GM19035 (cell line): ENCODE data around the gene THBS2.
"Not testable (repeated sequence)": the region's sequence is repeated elsewhere in the genome, so short reads cannot be mapped to it uniquely, and the experiment has no call there.

Experiments
- ATAC-seq: cut with Tn5 transposase; IDR thresholded peaks from one replicate; pipeline ENCODE4 v1.9.1; 2021; ENCODE audit not compliant: unreplicated experiment

Gene THBS2

GRCh38 chr6:169188051-169188470 lies 65.6 kb downstream of the THBS2 start:
- ATAC-seq: no peak

DNA sequence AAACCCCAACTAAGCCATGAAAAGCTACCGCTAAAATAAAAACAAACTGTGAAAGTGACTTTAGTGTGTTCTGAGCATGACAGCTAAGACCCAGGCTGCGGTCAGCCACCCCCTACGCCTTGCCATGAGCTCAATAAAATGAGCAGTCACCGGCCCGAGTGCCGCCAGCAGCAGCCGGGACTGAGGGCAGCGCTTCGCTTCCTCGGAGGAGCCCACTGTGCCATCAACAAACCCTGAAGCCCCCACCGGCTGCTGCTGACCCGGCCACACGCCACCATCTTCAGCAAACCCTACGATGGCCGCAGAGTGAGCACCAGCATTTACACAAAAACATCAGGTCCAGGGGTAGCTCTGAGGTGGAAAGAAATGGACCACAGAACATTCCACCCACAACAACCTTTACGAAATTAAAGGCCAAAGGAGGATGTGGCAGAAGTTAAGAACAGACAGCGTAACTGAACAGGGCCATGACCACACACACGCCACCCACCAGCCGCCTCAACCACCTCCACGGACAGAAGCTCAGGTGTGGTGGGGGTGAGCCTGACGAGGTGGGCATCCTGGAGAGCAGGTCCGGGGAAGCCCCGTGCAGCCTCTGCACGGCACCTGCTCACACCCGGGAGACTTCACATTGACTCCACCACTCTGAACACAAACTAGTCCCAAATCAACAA lies 67.0 kb downstream of the THBS2 start:
- ATAC-seq: no peak

DNA sequence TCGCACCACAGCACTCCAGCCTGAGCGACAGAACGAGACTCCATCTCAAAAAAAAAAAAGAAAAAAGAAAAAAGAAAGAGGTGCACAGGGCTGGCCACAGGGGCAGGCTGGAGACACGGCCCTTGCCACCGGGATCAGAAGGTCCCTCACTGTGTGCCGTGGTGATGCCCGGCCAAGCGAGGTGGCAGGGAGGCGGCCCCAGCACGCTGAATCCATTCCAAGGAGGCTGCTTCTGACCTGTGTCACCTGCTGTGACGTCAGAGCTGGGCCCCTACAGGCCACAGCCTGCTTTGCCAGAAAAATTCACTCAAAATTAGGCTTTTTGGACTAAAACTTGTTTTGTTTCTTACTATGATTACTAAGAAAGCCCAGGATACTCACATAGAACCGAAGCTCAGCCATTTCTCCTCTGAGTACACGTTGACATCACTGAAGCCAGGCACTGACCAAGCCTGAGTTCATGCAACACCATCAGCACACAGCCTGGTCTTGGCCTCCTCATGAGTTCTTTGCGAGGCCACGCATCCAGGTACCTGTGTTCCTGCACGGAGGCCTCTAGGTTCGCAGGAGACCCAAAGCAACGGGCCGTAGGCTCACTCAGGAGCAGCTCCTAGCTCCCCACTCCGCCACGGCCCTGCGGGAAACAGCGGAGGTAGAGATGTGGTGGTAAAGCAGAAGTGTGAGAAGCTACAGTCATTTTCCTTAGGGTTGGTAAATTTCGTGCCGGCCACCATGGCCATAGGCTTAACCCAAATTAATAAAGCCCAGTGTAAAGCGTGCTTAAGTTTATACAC lies 67.8 kb downstream of the THBS2 start:
- ATAC-seq: no peak

DNA sequence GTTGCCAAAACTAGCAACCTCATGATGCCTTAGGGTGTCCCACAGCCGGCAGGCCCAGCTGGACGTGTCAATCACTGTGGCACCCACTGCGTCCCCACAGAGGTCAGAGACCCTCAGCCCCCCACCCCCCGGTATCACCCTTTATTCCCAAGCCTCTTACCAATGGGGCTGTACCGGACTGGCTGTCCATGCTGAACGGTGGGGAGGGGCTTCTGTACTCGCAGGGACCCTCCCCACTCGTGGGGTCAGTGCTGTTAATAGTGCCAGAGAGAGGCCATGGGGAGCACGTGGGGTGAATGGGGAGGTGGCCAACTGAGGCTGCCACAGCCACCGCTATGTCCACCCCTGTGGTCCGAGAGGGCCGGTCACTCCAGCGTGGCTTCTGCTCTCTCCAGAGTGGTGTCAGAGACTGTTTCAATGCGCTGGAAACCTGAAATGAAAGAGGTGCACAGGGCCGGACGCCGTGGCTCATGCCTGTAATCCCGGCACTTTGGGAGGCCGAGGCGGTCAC lies 68.6 kb downstream of the THBS2 start:
- ATAC-seq: no peak

- no peak for ATAC-seq
These were observed 69.2 kb downstream of the THBS2 start for GRCh38 chr6:169184419-169184818.

DNA sequence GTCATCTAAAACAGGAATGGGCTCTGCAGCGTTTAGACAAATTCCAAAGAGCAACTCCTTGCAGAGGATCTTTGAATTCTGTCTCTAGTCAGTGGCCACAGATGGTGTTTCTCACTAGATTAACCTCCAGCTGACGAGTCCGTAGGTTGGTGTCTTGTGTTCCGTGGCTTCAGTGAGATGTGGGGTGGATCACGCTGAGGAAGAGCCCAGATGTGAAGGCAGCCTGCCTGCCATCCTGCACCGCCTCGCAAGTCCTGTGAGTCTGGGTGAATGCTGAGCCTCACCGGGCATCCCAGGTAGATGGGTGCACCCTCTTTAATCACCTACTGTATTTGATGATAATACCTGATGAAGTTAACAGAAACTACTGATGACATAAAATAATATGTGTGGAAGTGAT lies 70.4 kb downstream of the THBS2 start:
- no peak for ATAC-seq

DNA sequence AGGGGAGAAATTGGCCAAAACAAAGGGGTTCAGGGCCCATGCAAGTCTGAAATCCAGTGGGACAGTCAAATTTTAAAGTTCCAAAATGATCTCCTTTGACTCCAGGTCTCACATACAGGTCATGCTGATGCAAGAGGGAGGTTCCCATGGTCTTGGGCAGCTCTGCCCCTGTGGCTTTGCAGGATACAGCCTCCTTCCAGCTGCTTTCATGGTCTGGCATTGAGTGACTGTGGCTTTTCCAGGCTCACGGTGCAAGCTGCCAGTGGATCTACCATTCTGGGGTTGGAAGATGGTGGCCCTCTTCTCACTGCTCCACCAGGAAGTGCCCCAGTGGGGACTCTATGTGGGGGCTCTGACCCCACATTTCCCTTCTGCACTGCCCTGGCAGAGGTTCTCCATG lies 73.8 kb downstream of the THBS2 start:
- ATAC-seq: not testable (repeated sequence)

DNA sequence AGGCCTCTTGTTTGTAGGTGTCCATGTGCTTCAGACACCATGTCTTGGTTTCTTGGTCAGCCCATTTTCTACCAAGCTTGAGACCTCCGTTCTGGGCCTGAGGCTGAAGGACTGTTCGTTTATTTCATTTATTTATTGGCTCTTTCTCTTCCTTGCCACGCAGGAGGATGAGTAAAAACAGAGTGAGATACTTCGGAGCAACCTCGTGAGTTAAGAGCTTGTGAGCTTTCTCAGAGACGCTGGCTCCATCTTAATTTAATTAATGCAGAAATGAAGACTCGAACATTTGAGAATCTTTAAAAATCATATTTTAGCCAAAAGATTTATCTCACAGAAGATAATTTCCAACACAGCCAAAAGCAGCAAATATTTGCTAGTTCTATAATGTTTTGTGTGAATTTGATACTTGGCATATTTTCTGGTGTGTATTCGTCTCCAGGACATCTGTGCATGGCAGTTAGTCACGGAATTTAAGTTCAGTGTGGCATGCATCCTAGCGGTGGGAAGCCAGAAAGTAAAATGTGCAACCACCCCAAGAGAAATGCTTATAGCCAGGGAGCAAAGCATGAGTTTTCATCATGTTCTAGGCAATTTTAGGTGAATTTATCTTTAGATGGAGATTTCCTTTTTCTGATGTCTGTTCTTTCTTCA lies 76.0 kb downstream of the THBS2 start:
- no peak for ATAC-seq

- no peak for ATAC-seq
These were observed 77.2 kb downstream of the THBS2 start for GRCh38 chr6:169176361-169176991.

- no peak for ATAC-seq
These were observed 78.2 kb downstream of the THBS2 start for GRCh38 chr6:169175360-169175887.

- ATAC-seq: no peak
These were observed 78.9 kb downstream of the THBS2 start for GRCh38 chr6:169174516-169175359.

DNA sequence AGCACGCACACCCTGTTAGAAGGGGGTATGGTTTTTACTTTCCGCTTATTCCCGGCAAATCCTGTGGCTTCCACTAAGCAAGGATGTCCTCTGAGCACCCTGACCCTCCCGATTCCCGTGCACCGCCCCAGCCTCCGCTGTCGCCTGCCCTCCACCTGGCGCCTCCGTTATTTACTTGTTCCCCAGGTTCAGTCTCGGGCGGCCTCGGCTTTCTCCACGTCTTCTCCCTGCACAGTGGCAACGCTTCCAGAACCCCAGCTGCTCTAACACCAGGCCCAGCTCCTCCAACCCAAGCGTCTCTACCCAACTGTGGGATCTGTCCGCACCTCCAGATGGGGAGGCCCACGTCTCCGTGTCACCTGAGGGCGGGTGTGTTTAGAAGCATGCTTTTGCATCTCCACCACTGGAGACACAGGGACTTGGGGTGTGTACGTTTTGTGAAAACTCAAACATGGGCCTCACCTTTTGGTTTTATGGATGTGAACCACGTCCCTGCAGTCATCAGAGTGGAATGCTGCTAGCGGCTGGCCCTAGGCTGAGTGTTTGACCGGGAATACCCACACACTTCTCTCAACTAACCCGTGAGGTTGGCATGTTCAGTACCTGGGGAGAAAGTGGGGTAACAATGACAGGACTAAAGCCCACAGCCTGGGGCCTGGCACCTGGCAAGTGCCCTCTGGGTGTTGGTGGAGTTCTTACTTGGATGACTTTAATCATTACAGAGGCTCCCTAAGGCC lies 79.9 kb downstream of the THBS2 start:
- ATAC-seq: no peak

DNA sequence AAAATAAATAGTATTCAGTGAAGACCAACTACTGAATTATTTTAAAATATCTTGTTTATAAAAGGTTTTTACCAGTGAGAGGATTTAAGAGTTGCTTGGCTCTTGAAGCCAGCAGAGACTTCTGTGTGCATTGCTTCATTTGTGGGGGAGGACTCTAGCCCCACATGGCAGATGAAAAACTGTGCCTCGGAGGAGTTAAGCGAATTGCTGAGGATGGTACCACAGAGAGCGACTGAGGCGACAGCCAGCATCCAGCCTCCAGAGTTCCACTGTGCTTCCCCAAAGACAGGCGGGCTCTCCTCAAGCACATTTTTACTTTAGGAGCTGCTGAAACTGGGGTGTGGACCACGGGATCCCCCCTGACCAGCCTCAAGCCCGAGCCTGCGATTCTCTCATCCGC lies 80.7 kb downstream of the THBS2 start:
- no peak for ATAC-seq

DNA sequence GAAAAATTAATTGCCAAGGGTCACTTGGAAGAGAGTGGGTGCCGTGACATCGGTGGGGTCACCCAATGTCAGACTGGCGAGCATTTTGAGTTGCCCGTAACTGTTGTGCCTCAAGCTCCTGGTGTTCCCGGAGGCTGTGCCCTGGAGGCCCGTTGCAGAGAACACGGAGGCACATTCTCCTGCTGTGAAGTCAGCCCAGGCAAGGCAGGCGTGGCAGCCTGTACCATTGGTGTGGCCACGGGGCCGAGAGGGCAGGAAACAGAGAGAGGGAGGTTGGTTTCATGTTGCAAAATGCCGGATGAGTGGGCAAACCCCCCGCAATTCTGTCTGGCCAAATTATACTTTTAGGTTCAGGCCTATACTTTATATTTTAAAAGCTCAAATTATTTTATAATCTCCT lies 81.2 kb downstream of the THBS2 start:
- no peak for ATAC-seq

GRCh38 chr6:169171951-169172350 lies 81.7 kb downstream of the THBS2 start:
- ATAC-seq: no peak

DNA sequence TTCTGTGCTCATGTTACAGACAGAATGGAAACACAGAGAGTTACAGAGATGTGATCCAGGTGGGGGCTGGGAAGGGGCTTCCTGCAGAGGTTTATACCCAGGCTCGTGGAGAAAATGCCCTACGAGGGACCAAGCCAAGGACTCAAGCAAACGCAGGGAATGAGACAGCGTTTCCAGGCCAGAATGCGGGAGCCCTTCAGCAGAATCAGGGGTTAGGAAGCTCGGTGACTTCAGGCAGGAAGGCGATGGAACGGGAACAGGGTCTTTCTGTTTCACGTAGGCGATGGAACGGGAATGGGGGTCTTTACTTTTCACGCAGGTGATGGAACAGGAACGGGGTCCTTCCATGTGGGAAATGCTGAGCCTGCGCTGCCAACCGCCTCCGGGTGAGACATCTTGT lies 82.6 kb downstream of the THBS2 start:
- ATAC-seq: no peak

DNA sequence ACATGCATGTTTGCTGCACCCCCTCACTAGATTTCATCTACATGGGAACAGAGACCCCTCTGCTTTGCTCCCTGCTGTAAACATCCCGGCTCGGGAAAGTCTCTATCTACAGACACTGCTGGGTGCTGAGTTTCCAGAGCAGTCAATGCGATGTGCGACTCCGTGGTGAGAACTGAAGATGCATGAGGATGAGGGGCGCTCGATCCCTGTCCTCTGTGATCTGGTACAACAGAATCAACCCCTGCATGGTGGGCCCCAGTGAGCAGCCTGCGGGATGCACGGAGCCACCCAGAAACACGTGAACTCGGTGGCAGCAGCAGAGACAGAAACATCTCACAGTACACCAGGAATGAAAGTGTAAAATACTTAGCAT lies 83.1 kb downstream of the THBS2 start:
- ATAC-seq: no peak

DNA sequence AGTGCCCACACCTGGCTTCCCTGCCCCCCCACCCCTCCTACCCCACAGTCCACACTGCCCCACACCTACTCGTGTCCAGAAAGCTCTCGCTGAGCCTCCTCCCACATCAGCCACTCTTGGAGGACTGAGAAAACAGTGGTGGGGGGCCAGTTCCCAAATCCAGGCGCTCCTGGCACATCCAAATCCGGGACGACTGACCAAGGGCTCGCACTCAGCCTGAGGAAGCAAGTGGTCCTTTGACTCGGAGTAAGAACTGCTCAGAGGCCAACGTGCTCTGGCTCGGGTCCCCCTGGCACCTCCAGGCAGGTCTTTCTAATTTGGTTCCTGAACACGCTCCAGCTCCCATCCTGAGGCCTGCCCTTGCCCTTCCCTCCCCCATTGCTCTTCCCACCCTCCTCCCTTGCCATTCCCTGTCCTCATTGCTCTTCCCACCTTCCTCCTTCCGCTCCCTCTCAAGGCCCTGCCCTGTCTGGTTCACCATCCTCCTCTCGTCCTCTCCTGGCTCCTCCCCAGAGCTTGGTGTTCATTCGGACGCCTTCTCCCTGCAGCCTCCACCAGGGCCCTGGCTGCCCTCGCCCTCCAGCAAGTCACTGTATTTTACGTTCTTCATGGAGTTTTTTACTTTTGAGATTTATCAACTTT lies 83.6 kb downstream of the THBS2 start:
- ATAC-seq: no peak

DNA sequence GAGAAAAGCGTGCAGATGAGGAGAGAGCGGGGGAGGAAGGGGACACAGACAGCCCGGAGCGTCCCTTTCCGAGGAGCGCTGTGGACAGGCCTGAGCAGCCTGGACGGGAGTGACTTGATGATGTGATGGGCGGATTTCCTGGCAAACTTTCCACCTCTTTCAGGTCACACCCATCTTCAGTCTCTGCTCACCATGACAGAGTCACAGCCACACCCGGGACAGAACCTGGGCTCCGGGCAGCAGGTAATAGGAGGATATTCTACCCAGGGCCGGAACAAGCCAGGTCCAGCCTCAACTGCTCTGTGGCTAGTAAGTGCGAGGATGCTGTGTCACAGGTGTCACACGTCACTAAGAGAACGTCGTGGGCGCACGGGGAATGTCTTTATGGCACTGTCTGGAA lies 84.3 kb downstream of the THBS2 start:
- no peak for ATAC-seq
